Measurements from ENCODE around the gene ZNF609. TPM values are rescaled to one million over a fixed set of nuclear protein-coding genes. Genes with fewer than 3 reads are reported as not detected.

The ZNF609 gene
- total and polyA plus RNA-seq, 2 of the 13 experiments (the other 11 are each of a cell fraction or from before 2014, with no cell fraction given): 8.9 to 9.9 TPM

DNA sequence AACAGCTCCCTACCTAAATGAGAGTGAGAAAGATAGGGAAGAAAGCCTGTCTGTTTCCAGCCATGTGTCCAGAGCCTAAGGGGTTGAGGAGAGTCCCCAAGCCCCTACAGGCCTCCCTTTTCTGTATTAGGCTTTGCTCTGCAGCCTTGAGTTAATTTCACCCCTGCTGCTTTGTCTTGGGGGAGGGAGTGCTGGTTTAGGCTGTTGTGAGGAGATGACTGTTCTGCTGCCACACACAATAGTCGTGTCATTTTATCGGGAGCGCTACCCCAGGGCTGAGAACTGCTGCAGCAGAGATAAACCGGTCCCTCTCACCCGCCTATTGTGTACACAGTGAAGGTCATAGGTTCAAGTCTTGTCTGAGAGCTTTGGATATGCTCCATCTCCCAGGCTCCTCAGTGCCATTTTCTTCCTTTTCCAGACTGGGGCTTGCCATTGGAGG lies 1.4 kb downstream of the ZNF609 start (continued):
- no peak for TF ChIP-seq CBX1 (IDR thresholded peaks at IDR 0.05; ENCODE audit: low read depth)
- TF ChIP-seq ZNF7 (CRISPR knock-in tag; IDR thresholded peaks at IDR 0.05): peak; percentile 23; the same call in 1 of the 2 replicates
- TF ChIP-seq KDM2A (CRISPR knock-in tag; IDR thresholded peaks at IDR 0.05; ENCODE audit: borderline replicate concordance, low read depth): no peak
- no peak for TF ChIP-seq ZNF383 (CRISPR knock-in tag; IDR thresholded peaks at IDR 0.05; ENCODE audit: borderline replicate concordance)
- TF ChIP-seq ZNF747 (CRISPR knock-in tag; IDR thresholded peaks at IDR 0.05; ENCODE audit: borderline replicate concordance): no peak
- no peak for TF ChIP-seq ZFP37 (CRISPR knock-in tag; IDR thresholded peaks at IDR 0.05; ENCODE audit: borderline replicate concordance)
- TF ChIP-seq ZNF737 (CRISPR knock-in tag; IDR thresholded peaks at IDR 0.05; ENCODE audit: borderline replicate concordance): no peak
- 0 out of 2 replicates have a peak, but pooled peaks have one; percentile 12 for TF ChIP-seq ZMYM4 (CRISPR knock-in tag; IDR thresholded peaks at IDR 0.05)
- TF ChIP-seq LCORL (IDR thresholded peaks at IDR 0.05): no peak
- TF ChIP-seq LCORL (CRISPR knock-in tag; IDR thresholded peaks at IDR 0.05): 0 out of 2 replicates have a peak, but pooled peaks have one; percentile 42
- 0 out of 2 replicates have a peak, but pooled peaks have one; percentile 4 for TF ChIP-seq ARID4A (CRISPR knock-in tag; IDR thresholded peaks at IDR 0.05; ENCODE audit: borderline replicate concordance)
- TF ChIP-seq KAT7 (CRISPR knock-in tag; IDR thresholded peaks at IDR 0.05; ENCODE audit: borderline replicate concordance): no peak
- TF ChIP-seq FOXA1 (IDR thresholded peaks at IDR 0.05): no peak
- 0 out of 2 replicates have a peak, but pooled peaks have one; percentile 17 for TF ChIP-seq FOXA1 (CRISPR knock-in tag; IDR thresholded peaks at IDR 0.05)
- peak; percentile 44; the same call in 1 of the 2 replicates for TF ChIP-seq FOXC1 (CRISPR knock-in tag; IDR thresholded peaks at IDR 0.05; ENCODE audit: borderline replicate concordance)
- no peak for TF ChIP-seq BRD4 (CRISPR knock-in tag; IDR thresholded peaks at IDR 0.05)
- TF ChIP-seq PBX3 (CRISPR knock-in tag; IDR thresholded peaks at IDR 0.05; ENCODE audit: borderline replicate concordance): no peak
- 0 out of 2 replicates have a peak, but pooled peaks have one; percentile 2 for TF ChIP-seq PRDM15 (CRISPR knock-in tag; IDR thresholded peaks at IDR 0.05)
- no peak for TF ChIP-seq SIX1 (CRISPR knock-in tag; IDR thresholded peaks at IDR 0.05; ENCODE audit: borderline replicate concordance)
- no peak for TF ChIP-seq MYNN (CRISPR knock-in tag; IDR thresholded peaks at IDR 0.05; ENCODE audit: low read depth)
- no peak for TF ChIP-seq ZBTB43 (CRISPR knock-in tag; conservative IDR thresholded peaks at IDR 0.05)
